HepG2 (cell line): ENCODE measurements around the gene SETD2. TPM values are rescaled to one million over a fixed set of nuclear protein-coding genes. Genes with fewer than 3 reads are reported as not detected.

Experiments
- AKAP8 ChIP-seq: sonication (generic); formaldehyde crosslinking; IDR thresholded peaks from 2 replicates; pipeline ENCODE4 v1.5.1; 2020; ENCODE audit warnings: mild to moderate bottlenecking, missing genetic modification reagents
- ATAD3A ChIP-seq: sonication (generic); formaldehyde crosslinking; IDR thresholded peaks from 2 replicates; pipeline ENCODE4 v1.4.0; 2020; ENCODE audit warnings: missing genetic modification reagents
- CHCHD3 ChIP-seq: sonication (generic); formaldehyde crosslinking; IDR thresholded peaks from 2 replicates; pipeline ENCODE4 v1.8.0; 2022; ENCODE audit warnings: mild to moderate bottlenecking, missing genetic modification reagents, moderate library complexity
- E2F1 ChIP-seq: sonication (generic); formaldehyde crosslinking; IDR thresholded peaks from 2 replicates; pipeline ENCODE4 v1.5.0; 2020; ENCODE audit warnings: missing genetic modification reagents
- ELF3 ChIP-seq: IDR thresholded peaks from 2 replicates; pipeline ENCODE4 v1.6.1; 2016; ENCODE audit warnings: missing genetic modification reagents, missing compliant biosample characterization
- FOXM1 ChIP-seq: sonication (generic); formaldehyde crosslinking; IDR thresholded peaks from 2 replicates; pipeline ENCODE4 v1.5.0; 2020; ENCODE audit warnings: missing genetic modification reagents
- GPN1 ChIP-seq: sonication (generic); formaldehyde crosslinking; IDR thresholded peaks from 2 replicates; pipeline ENCODE4 v1.5.1; 2020; ENCODE audit warnings: missing genetic modification reagents, borderline replicate concordance
- HDAC6 ChIP-seq: fragments of 200-600 bp; sonication (generic); IDR thresholded peaks from 2 replicates; pipeline ENCODE4 v1.7.0; 2017; ENCODE audit warnings: mild to moderate bottlenecking, antibody characterized with exemption, low read length, low read depth
- HNRNPL ChIP-seq: fragments of 200-400 bp; formaldehyde crosslinking; IDR thresholded peaks from 2 replicates; pipeline ENCODE4 v1.6.1; 2017; ENCODE audit warnings: mild to moderate bottlenecking, low read depth, low read length
- JUNB ChIP-seq: sonication (generic); formaldehyde crosslinking; IDR thresholded peaks from 2 replicates; pipeline ENCODE4 v1.8.0; 2022; ENCODE audit warnings: missing genetic modification reagents, mild to moderate bottlenecking, borderline replicate concordance
- KDM4B ChIP-seq: sonication (generic); formaldehyde crosslinking; IDR thresholded peaks from 2 replicates; pipeline ENCODE4 v1.4.0; 2020; ENCODE audit warnings: missing genetic modification reagents
- MED8 ChIP-seq: sonication (generic); formaldehyde crosslinking; IDR thresholded peaks from 2 replicates; pipeline ENCODE4 v1.8.1; 2023; ENCODE audit warnings: mild to moderate bottlenecking, missing genetic modification reagents; ENCODE audit not compliant: insufficient replicate concordance
- MXD4 ChIP-seq: IDR thresholded peaks from 2 replicates; pipeline ENCODE4 v1.6.1; 2016; ENCODE audit warnings: mild to moderate bottlenecking, missing biosample characterization, missing genetic modification reagents
- PHF5A ChIP-seq: IDR thresholded peaks from one replicate; pipeline ENCODE4 v1.6.1; 2018; ENCODE audit warnings: low read depth, missing genetic modification reagents; ENCODE audit not compliant: unreplicated experiment
- RARA ChIP-seq: IDR thresholded peaks from 2 replicates; pipeline ENCODE4 v1.6.1; 2016; ENCODE audit warnings: missing genetic modification reagents, missing compliant biosample characterization
- SP5 ChIP-seq: IDR thresholded peaks from 2 replicates; pipeline ENCODE4 v1.6.1; 2016; ENCODE audit warnings: low read depth, borderline replicate concordance
- THYN1 ChIP-seq: sonication (generic); formaldehyde crosslinking; IDR thresholded peaks from 2 replicates; pipeline ENCODE4 v1.8.1; 2023; ENCODE audit warnings: low read depth, mild to moderate bottlenecking, moderate library complexity, missing genetic modification reagents, borderline replicate concordance
- ZNF629 ChIP-seq: sonication (generic); formaldehyde crosslinking; conservative IDR thresholded peaks from 2 replicates; pipeline ENCODE4 v1.5.0; 2020; ENCODE audit warnings: missing genetic modification reagents
- ZSCAN21 ChIP-seq: sonication (generic); formaldehyde crosslinking; IDR thresholded peaks from 2 replicates; pipeline ENCODE4 v1.8.0; 2022; ENCODE audit warnings: mild to moderate bottlenecking, missing genetic modification reagents, moderate library complexity, borderline replicate concordance
- ZSCAN29 ChIP-seq: sonication (generic); formaldehyde crosslinking; conservative IDR thresholded peaks from 2 replicates; pipeline ENCODE4 v1.4.0; 2020; ENCODE audit warnings: mild to moderate bottlenecking, missing genetic modification reagents
- ZSCAN30 ChIP-seq: sonication (generic); formaldehyde crosslinking; IDR thresholded peaks from 2 replicates; pipeline ENCODE4 v1.5.0; 2020; ENCODE audit warnings: mild to moderate bottlenecking, missing genetic modification reagents
- polyA plus RNA-seq, 8 experiments: library from polyadenylated mRNA; depleted of rRNA in 3 of 8; stranded (reverse) in 7 of 8; unstranded in 1 of 8; fragments of >200 nt; fragmentation: Illumina TruSeq in 4 of 8; extraction: Trizol in 4 of 8; gene quantifications; 2 replicates each; pipeline versions ENCODE4 v1.2.1 to v1.2.3, GENCODE V29; 2011 to 2016; ENCODE audit warnings: low read depth in 4 of 8, missing spikeins in 1 of 8, mixed read lengths in 1 of 8; ENCODE audit not compliant: insufficient read depth in 1 of 8
- total RNA-seq, 5 experiments: library from RNA; depleted of rRNA; stranded (reverse); fragments of >200 nt; fragmentation: Illumina TruSeq; extraction: Trizol; gene quantifications; 2 replicates each; pipeline ENCODE4 v1.2.3, GENCODE V29; 2016; ENCODE audit warnings: low read depth in 1 of 5
- TF ChIP-seq, protein P1 (sequence below): sonication (generic); formaldehyde crosslinking; conservative IDR thresholded peaks from 2 replicates; pipeline ENCODE4 v1.8.0; 2022; ENCODE audit warnings: low read depth, missing genetic modification reagents
- TF ChIP-seq, protein P2 (sequence below): sonication (generic); formaldehyde crosslinking; IDR thresholded peaks from 2 replicates; pipeline ENCODE4 v1.4.0; 2020; ENCODE audit warnings: missing genetic modification reagents, mild to moderate bottlenecking, borderline replicate concordance

The SETD2 gene
- total and polyA plus RNA-seq, 2 of the 13 experiments (the other 11 are each of a cell fraction or from before 2014, with no cell fraction given), result 14.2 to 24.2 TPM

- no peak for TF ChIP-seq ATAD3A (CRISPR knock-in tag)
- TF ChIP-seq ELF3 (CRISPR knock-in tag), result peak; percentile 24; the same call in 1 of the 2 replicates
- no peak for TF ChIP-seq MXD4 (CRISPR knock-in tag)
- no peak for TF ChIP-seq KDM4B
- no peak for TF ChIP-seq MED8 (CRISPR knock-in tag)
- no peak for TF ChIP-seq THYN1
- no peak for TF ChIP-seq E2F1 (CRISPR knock-in tag)
- 0 out of 2 replicates have a peak, but pooled peaks have one; percentile 35 for TF ChIP-seq CHCHD3 (CRISPR knock-in tag)
- TF ChIP-seq GPN1 (CRISPR knock-in tag), result no peak
- TF ChIP-seq HDAC6, result no peak
- no peak for TF ChIP-seq PHF5A (CRISPR knock-in tag)
- no peak; the same call in 1 of the 2 replicates for TF ChIP-seq AKAP8 (CRISPR knock-in tag)
- no peak for TF ChIP-seq JUNB (CRISPR knock-in tag)
- peak; percentile 73; the same call in 1 of the 2 replicates for TF ChIP-seq ZSCAN21 (CRISPR knock-in tag)
- TF ChIP-seq, protein P1, sequence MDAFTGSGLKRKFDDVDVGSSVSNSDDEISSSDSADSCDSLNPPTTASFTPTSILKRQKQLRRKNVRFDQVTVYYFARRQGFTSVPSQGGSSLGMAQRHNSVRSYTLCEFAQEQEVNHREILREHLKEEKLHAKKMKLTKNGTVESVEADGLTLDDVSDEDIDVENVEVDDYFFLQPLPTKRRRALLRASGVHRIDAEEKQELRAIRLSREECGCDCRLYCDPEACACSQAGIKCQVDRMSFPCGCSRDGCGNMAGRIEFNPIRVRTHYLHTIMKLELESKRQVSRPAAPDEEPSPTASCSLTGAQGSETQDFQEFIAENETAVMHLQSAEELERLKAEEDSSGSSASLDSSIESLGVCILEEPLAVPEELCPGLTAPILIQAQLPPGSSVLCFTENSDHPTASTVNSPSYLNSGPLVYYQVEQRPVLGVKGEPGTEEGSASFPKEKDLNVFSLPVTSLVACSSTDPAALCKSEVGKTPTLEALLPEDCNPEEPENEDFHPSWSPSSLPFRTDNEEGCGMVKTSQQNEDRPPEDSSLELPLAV (CRISPR knock-in tag), result no peak
- no peak for TF ChIP-seq FOXM1 (CRISPR knock-in tag)
- no peak for TF ChIP-seq SP5 (CRISPR knock-in tag)
- TF ChIP-seq ZSCAN29 (CRISPR knock-in tag), result peak; percentile 16; the same call in 1 of the 2 replicates
- peak; percentile 31; the same call in 1 of the 2 replicates for TF ChIP-seq RARA (CRISPR knock-in tag)
- no peak for TF ChIP-seq ZSCAN30 (CRISPR knock-in tag)
- TF ChIP-seq, protein P2, sequence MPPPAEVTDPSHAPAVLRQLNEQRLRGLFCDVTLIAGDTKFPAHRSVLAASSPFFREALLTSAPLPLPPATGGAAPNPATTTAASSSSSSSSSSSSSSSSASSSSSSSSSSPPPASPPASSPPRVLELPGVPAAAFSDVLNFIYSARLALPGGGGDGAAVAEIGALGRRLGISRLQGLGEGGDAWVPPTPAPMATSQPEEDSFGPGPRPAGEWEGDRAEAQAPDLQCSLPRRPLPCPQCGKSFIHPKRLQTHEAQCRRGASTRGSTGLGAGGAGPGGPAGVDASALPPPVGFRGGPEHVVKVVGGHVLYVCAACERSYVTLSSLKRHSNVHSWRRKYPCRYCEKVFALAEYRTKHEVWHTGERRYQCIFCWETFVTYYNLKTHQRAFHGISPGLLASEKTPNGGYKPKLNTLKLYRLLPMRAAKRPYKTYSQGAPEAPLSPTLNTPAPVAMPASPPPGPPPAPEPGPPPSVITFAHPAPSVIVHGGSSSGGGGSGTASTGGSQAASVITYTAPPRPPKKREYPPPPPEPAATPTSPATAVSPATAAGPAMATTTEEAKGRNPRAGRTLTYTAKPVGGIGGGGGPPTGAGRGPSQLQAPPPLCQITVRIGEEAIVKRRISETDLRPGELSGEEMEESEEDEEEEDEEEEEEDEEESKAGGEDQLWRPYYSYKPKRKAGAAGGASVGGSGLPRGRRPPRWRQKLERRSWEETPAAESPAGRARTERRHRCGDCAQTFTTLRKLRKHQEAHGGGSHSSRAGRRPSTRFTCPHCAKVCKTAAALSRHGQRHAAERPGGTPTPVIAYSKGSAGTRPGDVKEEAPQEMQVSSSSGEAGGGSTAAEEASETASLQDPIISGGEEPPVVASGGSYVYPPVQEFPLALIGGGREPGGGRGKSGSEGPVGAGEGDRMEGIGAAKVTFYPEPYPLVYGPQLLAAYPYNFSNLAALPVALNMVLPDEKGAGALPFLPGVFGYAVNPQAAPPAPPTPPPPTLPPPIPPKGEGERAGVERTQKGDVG, result no peak
- TF ChIP-seq ZNF629 (CRISPR knock-in tag), result no peak
- no peak for TF ChIP-seq HNRNPL
These were observed 525 bp downstream of the SETD2 start (continued) for GRCh38 chr3:47163169-47164006.
